SK-N-SH (cell line): ENCODE data around the gene ANKRD44. TPM values are rescaled to one million over a fixed set of nuclear protein-coding genes. Genes with fewer than 3 reads are reported as not detected.

Experiments
- CTCF ChIA-PET: fragments of 300-600, 350-600 bp; formaldehyde crosslinking; extraction: SDS; loops from one replicate; lab custom pipeline; 2021; lab: Yijun Ruan, JAX
- POLR2A ChIA-PET: fragments of 350-600 bp; sonication (Branson Sonifier 250); formaldehyde crosslinking; extraction: SDS; loops from one replicate; lab custom pipeline; 2020; ENCODE audit warnings: antibody characterized with exemption, inconsistent platforms; lab: Yijun Ruan, JAX
- DNase-seq: peaks from one replicate; pipeline ENCODE4 v3.0.0; 2012
- H2AFZ ChIP-seq: fragments of 200-600 bp; sonication (generic); 2 replicates; pipeline ENCODE4 v1.8.1; 2016; ENCODE audit warnings: antibody characterized with exemption, mild to moderate bottlenecking, low read depth
- H3F3A ChIP-seq: fragments of 200-600 bp; sonication (generic); replicated peaks from 2 replicates; pipeline ENCODE3; 2016; ENCODE audit warnings: antibody characterized with exemption, mild to moderate bottlenecking; ENCODE audit not compliant: insufficient read depth
- H3K27ac ChIP-seq, 2 experiments: fragments of 200-500 bp in 1 of 2; fragments of 200-600 bp in 1 of 2; sonication (Bioruptor generic) in 1 of 2; sonication (generic), shearing (Covaris generic) in 1 of 2; 2 replicates each; pipeline versions ENCODE4 v1.5.1 to v1.6.1; 2014 to 2016; ENCODE audit warnings: low read depth in 2 of 2, inconsistent platforms in 1 of 2, low read length in 1 of 2, mild to moderate bottlenecking in 1 of 2, mixed read lengths in 1 of 2
- H3K27me3 ChIP-seq: fragments of 200-600 bp; sonication (generic), shearing (Covaris generic); 2 replicates; pipeline ENCODE4 v1.6.1; 2016; ENCODE audit warnings: mixed run types; ENCODE audit not compliant: insufficient read depth
- H3K36me3 ChIP-seq, 2 experiments: fragments of 200-500 bp in 1 of 2; fragments of 200-600 bp in 1 of 2; sonication (Bioruptor generic) in 1 of 2; sonication (generic) in 1 of 2; replicated peaks in 1 of 2; 2 replicates each; pipeline versions ENCODE3 to v1.5.1; 2014 to 2016; ENCODE audit warnings: low read length in 1 of 2, mild to moderate bottlenecking in 1 of 2; ENCODE audit not compliant: insufficient read depth in 2 of 2, control insufficient read depth in 1 of 2
- H3K4me1 ChIP-seq, 2 experiments: fragments of 200-500 bp in 1 of 2; fragments of 200-600 bp in 1 of 2; sonication (Bioruptor generic) in 1 of 2; sonication (generic), shearing (Covaris generic) in 1 of 2; 2 replicates each; pipeline versions ENCODE4 v1.5.1 to v1.6.1; 2014 to 2016; ENCODE audit warnings: low read depth in 1 of 2, low read length in 1 of 2, mixed run types in 1 of 2; ENCODE audit not compliant: insufficient read depth in 2 of 2, control insufficient read depth in 1 of 2
- H3K4me2 ChIP-seq: fragments of 200-600 bp; sonication (generic), shearing (Covaris generic); 2 replicates; pipeline ENCODE4 v1.6.1; 2017; ENCODE audit warnings: mixed run types
- H3K4me3 ChIP-seq, 2 experiments: fragments of 200-500 bp in 1 of 2; fragments of 200-600 bp in 1 of 2; sonication (Bioruptor generic) in 1 of 2; sonication (generic), shearing (Covaris generic) in 1 of 2; 2 replicates each; pipeline versions ENCODE4 v1.5.1 to v1.8.1; 2014 to 2016; ENCODE audit warnings: low read depth in 2 of 2, inconsistent platforms in 1 of 2, low read length in 1 of 2, mild to moderate bottlenecking in 1 of 2, mixed read lengths in 1 of 2, moderate library complexity in 1 of 2
- H3K79me2 ChIP-seq: fragments of 200-600 bp; sonication (generic); 2 replicates; pipeline ENCODE4 v1.8.1; 2017; ENCODE audit warnings: mild to moderate bottlenecking; ENCODE audit not compliant: insufficient read depth
- H3K9ac ChIP-seq: fragments of 200-600 bp; sonication (generic); 2 replicates; pipeline ENCODE4 v1.6.1; 2017; ENCODE audit warnings: mixed run types
- H3K9me2 ChIP-seq: fragments of 200-600 bp; sonication (generic); 2 replicates; pipeline ENCODE4 v1.6.1; 2017; ENCODE audit warnings: mixed run types
- H3K9me3 ChIP-seq: fragments of 200-600 bp; sonication (generic); 2 replicates; pipeline ENCODE4 v1.6.1; 2017; ENCODE audit warnings: mixed run types, mild to moderate bottlenecking, moderate library complexity
- H4K20me1 ChIP-seq: fragments of 200-600 bp; sonication (generic); 2 replicates; pipeline ENCODE4 v1.6.1; 2017; ENCODE audit warnings: mild to moderate bottlenecking, mixed run types; ENCODE audit not compliant: insufficient read depth
- EP300 ChIP-seq, 2 experiments: IDR thresholded peaks; 2 replicates each; pipeline versions ENCODE4 v1.4.0 to v1.6.1; 2012; ENCODE audit warnings: borderline replicate concordance in 1 of 2, low read depth in 1 of 2, low read length in 1 of 2
- EZH2phosphoT487 ChIP-seq: fragments of 200-600 bp; sonication (generic); IDR thresholded peaks from 2 replicates; pipeline ENCODE4 v1.6.1; 2017; ENCODE audit warnings: low read depth, mixed run types, mild to moderate bottlenecking, antibody characterized with exemption, moderate library complexity, borderline replicate concordance
- FOXJ3 ChIP-seq: sonication (generic); formaldehyde crosslinking; IDR thresholded peaks from 2 replicates; pipeline ENCODE4 v1.5.1; 2020; ENCODE audit warnings: mild to moderate bottlenecking, missing genetic modification reagents
- FOXM1 ChIP-seq: IDR thresholded peaks from 2 replicates; pipeline ENCODE4 v1.4.0; 2012; ENCODE audit warnings: low read depth, mild to moderate bottlenecking
- MEF2A ChIP-seq: IDR thresholded peaks from 2 replicates; pipeline ENCODE4 v1.4.0; 2012; ENCODE audit warnings: low read depth, borderline replicate concordance
- MXI1 ChIP-seq: IDR thresholded peaks from 2 replicates; pipeline ENCODE4 v1.6.1; 2012; ENCODE audit warnings: mild to moderate bottlenecking, low read depth, low read length, improper control_type of control experiment
- NRF1 ChIP-seq: IDR thresholded peaks from 2 replicates; pipeline ENCODE4 v1.6.1; 2012; ENCODE audit warnings: low read depth, mild to moderate bottlenecking, low read length
- RCOR1 ChIP-seq: fragments of 150-350 bp; IDR thresholded peaks from 2 replicates; pipeline ENCODE4 v1.6.1; 2017; ENCODE audit warnings: antibody characterized with exemption, low read length
- SIN3A ChIP-seq: IDR thresholded peaks from 2 replicates; pipeline ENCODE4 v1.6.1; 2012; ENCODE audit warnings: low read depth, mild to moderate bottlenecking, low read length, moderate library complexity, borderline replicate concordance
- TAF1 ChIP-seq: IDR thresholded peaks from 2 replicates; pipeline ENCODE4 v1.6.1; 2012; ENCODE audit warnings: low read depth, mild to moderate bottlenecking, low read length, moderate library complexity, borderline replicate concordance
- TEAD4 ChIP-seq: IDR thresholded peaks from 2 replicates; pipeline ENCODE4 v1.4.0; 2012; ENCODE audit warnings: mild to moderate bottlenecking, borderline replicate concordance; ENCODE audit not compliant: insufficient read depth
- WGBS: methylation state at CpG from one replicate; pipeline ENCODE4 v1.1.6; 2017; ENCODE audit warnings: low lambda C conversion rate; 5-methylcytosine and 5-hydroxymethylcytosine counted together
- polyA plus RNA-seq, 3 experiments: library from polyadenylated mRNA; depleted of rRNA; stranded (reverse); fragments of >200 nt; gene quantifications; 2 replicates each; pipeline ENCODE4 v1.2.3, GENCODE V29; 2012
- TF ChIP-seq, protein P1 (sequence below): fragments of 150-350 bp; IDR thresholded peaks from 2 replicates; pipeline ENCODE4 v1.6.1; 2016; ENCODE audit warnings: mild to moderate bottlenecking, low read depth, low read length
- TF ChIP-seq, protein P2 (sequence below): IDR thresholded peaks from 2 replicates; pipeline ENCODE4 v1.6.1; 2012; ENCODE audit warnings: mild to moderate bottlenecking, low read depth, low read length, moderate library complexity
- TF ChIP-seq, protein P3 (sequence below): IDR thresholded peaks from 2 replicates; pipeline ENCODE4; 2012
- TF ChIP-seq, protein P4 (sequence below): fragments of 200-600 bp; sonication (generic); IDR thresholded peaks from 2 replicates; pipeline ENCODE4 v1.6.1; 2017; ENCODE audit warnings: antibody characterized with exemption, mild to moderate bottlenecking, moderate library complexity

The ANKRD44 gene
- polyA plus RNA-seq, 1 of the 3 experiments (the other 2 are of a cell fraction), result 12.5 TPM

DNA sequence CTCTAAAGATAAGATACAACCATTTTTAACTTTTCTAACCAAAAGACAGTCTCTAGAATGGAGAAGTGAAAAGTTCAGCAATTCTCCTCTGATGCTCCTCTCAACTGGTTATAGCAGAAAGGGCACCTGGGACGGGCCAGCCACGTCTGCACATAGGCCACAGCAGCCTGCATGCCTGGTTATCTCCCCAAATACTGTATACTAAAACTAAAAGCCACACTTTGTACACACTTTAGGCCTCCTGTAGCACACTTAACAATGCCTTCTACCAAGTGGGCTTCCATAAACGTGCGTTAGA, 179.1 kb downstream of the ANKRD44 start:
- DNase-seq, result no peak
- H3K9me2 ChIP-seq, result no peaks in the 10 kb centered on the region
- H3F3A ChIP-seq, result no peaks in the 10 kb centered on the region
- 91% methylated on average over 4 of the region's 4 CpGs for WGBS
- H3K9ac ChIP-seq, result no peak overlapping the region
- H3K4me3 ChIP-seq, result no peak overlapping the region
- peaks cover 0 to 6% of the 10 kb centered on the region in 2 experiments; a peak in 1 of 4 replicates for H3K4me1 ChIP-seq
- ChIA-PET CTCF (interaction anchor here (1.0 to 2.3 kb wide), 4 partner anchors 13 to 37 kb away, joined by 3 to 10 read pairs (median 4); no protein-coding TSS in a partner anchor), POLR2A (no interaction called here)
- TF ChIP-seq RCOR1 (no peak), TEAD4 (no peak), MEF2A (no peak), EP300 (IDR thresholded peaks at IDR 0.05; ENCODE audit: borderline replicate concordance in 1 of 2, low read depth in 1 of 2, low read length in 1 of 2) (no peak)
- TF ChIP-seq, protein P1, sequence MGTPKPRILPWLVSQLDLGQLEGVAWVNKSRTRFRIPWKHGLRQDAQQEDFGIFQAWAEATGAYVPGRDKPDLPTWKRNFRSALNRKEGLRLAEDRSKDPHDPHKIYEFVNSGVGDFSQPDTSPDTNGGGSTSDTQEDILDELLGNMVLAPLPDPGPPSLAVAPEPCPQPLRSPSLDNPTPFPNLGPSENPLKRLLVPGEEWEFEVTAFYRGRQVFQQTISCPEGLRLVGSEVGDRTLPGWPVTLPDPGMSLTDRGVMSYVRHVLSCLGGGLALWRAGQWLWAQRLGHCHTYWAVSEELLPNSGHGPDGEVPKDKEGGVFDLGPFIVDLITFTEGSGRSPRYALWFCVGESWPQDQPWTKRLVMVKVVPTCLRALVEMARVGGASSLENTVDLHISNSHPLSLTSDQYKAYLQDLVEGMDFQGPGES, result no peak
- TF ChIP-seq, protein P2, sequence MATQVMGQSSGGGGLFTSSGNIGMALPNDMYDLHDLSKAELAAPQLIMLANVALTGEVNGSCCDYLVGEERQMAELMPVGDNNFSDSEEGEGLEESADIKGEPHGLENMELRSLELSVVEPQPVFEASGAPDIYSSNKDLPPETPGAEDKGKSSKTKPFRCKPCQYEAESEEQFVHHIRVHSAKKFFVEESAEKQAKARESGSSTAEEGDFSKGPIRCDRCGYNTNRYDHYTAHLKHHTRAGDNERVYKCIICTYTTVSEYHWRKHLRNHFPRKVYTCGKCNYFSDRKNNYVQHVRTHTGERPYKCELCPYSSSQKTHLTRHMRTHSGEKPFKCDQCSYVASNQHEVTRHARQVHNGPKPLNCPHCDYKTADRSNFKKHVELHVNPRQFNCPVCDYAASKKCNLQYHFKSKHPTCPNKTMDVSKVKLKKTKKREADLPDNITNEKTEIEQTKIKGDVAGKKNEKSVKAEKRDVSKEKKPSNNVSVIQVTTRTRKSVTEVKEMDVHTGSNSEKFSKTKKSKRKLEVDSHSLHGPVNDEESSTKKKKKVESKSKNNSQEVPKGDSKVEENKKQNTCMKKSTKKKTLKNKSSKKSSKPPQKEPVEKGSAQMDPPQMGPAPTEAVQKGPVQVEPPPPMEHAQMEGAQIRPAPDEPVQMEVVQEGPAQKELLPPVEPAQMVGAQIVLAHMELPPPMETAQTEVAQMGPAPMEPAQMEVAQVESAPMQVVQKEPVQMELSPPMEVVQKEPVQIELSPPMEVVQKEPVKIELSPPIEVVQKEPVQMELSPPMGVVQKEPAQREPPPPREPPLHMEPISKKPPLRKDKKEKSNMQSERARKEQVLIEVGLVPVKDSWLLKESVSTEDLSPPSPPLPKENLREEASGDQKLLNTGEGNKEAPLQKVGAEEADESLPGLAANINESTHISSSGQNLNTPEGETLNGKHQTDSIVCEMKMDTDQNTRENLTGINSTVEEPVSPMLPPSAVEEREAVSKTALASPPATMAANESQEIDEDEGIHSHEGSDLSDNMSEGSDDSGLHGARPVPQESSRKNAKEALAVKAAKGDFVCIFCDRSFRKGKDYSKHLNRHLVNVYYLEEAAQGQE, result no peak
- H3K4me2 ChIP-seq, result no peak overlapping the region
- H2AFZ ChIP-seq, result no peak overlapping the region
- no peak overlapping the region for H3K27ac ChIP-seq
- H3K36me3 ChIP-seq, result no peaks in the 10 kb centered on the region
- H3K27me3 ChIP-seq, result no peaks in the 10 kb centered on the region
- H3K9me3 ChIP-seq, result 0 out of 2 replicates have a peak, but pooled peaks cover 4% of the 10 kb centered on the region
- H3K79me2 ChIP-seq, result no peaks in the 10 kb centered on the region
- no peaks in the 10 kb centered on the region for H4K20me1 ChIP-seq

DNA sequence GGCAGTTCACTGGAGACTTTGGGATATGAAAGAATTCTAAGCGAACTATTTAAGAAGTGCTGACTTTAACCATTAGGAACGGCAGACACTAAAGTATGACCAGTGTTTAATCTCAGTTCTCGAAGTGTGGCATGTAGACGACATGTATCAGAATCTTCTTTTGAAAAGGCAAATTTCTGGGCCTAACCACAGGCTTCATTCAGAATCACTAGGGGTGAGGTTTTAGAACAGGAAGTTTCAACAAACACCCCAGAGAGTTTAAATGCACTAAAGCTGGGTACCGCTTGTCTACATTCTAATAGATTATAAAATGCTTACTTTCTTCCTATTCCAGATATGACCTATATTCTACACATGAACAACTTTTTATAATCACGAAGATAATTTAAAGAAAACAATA, 180.3 kb downstream of the ANKRD44 start:
- Histone ChIP-seq H3K27me3 (no peaks in the 10 kb centered on the region), H3K4me2 (no peak overlapping the region), H3K9me3 (0 out of 2 replicates have a peak, but pooled peaks cover 4% of the 10 kb centered on the region), H3K36me3 (no peaks in the 10 kb centered on the region)
- WGBS, result 94% methylated on average over 6 of the region's 6 CpGs
- CTCF ChIA-PET, result no interaction called here
- DNase-seq, result no peak
- no peak for TF ChIP-seq FOXM1
- no peak for TF ChIP-seq EZH2phosphoT487
- TF ChIP-seq TAF1, result no peak
- no peak for TF ChIP-seq NRF1
- TF ChIP-seq, protein P3, sequence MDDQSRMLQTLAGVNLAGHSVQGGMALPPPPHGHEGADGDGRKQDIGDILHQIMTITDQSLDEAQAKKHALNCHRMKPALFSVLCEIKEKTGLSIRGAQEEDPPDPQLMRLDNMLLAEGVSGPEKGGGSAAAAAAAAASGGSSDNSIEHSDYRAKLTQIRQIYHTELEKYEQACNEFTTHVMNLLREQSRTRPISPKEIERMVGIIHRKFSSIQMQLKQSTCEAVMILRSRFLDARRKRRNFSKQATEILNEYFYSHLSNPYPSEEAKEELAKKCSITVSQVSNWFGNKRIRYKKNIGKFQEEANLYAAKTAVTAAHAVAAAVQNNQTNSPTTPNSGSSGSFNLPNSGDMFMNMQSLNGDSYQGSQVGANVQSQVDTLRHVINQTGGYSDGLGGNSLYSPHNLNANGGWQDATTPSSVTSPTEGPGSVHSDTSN, result no peak
- no peak for TF ChIP-seq SIN3A
- TF ChIP-seq, protein P4, sequence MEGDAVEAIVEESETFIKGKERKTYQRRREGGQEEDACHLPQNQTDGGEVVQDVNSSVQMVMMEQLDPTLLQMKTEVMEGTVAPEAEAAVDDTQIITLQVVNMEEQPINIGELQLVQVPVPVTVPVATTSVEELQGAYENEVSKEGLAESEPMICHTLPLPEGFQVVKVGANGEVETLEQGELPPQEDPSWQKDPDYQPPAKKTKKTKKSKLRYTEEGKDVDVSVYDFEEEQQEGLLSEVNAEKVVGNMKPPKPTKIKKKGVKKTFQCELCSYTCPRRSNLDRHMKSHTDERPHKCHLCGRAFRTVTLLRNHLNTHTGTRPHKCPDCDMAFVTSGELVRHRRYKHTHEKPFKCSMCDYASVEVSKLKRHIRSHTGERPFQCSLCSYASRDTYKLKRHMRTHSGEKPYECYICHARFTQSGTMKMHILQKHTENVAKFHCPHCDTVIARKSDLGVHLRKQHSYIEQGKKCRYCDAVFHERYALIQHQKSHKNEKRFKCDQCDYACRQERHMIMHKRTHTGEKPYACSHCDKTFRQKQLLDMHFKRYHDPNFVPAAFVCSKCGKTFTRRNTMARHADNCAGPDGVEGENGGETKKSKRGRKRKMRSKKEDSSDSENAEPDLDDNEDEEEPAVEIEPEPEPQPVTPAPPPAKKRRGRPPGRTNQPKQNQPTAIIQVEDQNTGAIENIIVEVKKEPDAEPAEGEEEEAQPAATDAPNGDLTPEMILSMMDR, result no peak
- no peak for TF ChIP-seq MXI1
- no peak for TF ChIP-seq FOXJ3 (CRISPR knock-in tag)
- TF ChIP-seq, all 33 proteins: peak for 0
- Histone ChIP-seq H3K4me1 (peaks cover 0 to 6% of the 10 kb centered on the region in 2 experiments; a peak in 1 of 4 replicates), H3K4me3 (no peak overlapping the region), H3K9me2 (no peaks in the 10 kb centered on the region), H3F3A (no peaks in the 10 kb centered on the region), H4K20me1 (no peaks in the 10 kb centered on the region), H3K27ac (no peak overlapping the region; a peak in 1 of 4 replicates), H2AFZ (no peak overlapping the region), H3K9ac (no peak overlapping the region), H3K79me2 (no peaks in the 10 kb centered on the region)
- POLR2A ChIA-PET, result no interaction called here
